Activated CD4-positive, alpha-beta memory T cell treated with anti-CD3 and anti-CD28 coated beads for 36 hours (primary cell): ENCODE results near the gene PPP1R3D. TPM values are rescaled to one million over a fixed set of nuclear protein-coding genes. Genes with fewer than 3 reads are reported as not detected.

Experiments used
- CTCF ChIA-PET: fragments of 350-600 bp; sonication (Branson Sonifier 250); formaldehyde crosslinking; loops from one replicate; lab custom pipeline; 2021; ENCODE audit warnings: antibody characterized with exemption, inconsistent platforms; lab: Charles Lee
- POLR2A ChIA-PET: fragments of 350-600 bp; sonication (Branson Sonifier 250); formaldehyde crosslinking; loops from one replicate; lab custom pipeline; 2021; ENCODE audit warnings: antibody characterized with exemption; lab: Charles Lee
- DNase-seq: peaks from one replicate; pipeline ENCODE4 v3.0.0-alpha.2; 2020
- H3K27ac Mint-ChIP-seq: one replicate; pipeline ENCODE4 v1.8.0; 2021; ENCODE audit warnings: mixed read lengths
- H3K27me3 Mint-ChIP-seq: one replicate; pipeline ENCODE4 v1.8.0; 2021; ENCODE audit warnings: mixed read lengths
- H3K36me3 Mint-ChIP-seq: one replicate; pipeline ENCODE4 v1.8.0; 2021; ENCODE audit warnings: mixed read lengths
- H3K4me1 Mint-ChIP-seq: one replicate; pipeline ENCODE4 v1.8.0; 2021; ENCODE audit warnings: low read depth, mixed read lengths
- H3K4me3 Mint-ChIP-seq: one replicate; pipeline ENCODE4 v1.8.0; 2021; ENCODE audit warnings: mild to moderate bottlenecking, mixed read lengths
- H3K9me3 Mint-ChIP-seq: one replicate; pipeline ENCODE4 v1.8.0; 2021; ENCODE audit warnings: mixed read lengths
- intact Hi-C: fragments of 100-400 bp; cut with micrococcal nuclease; formaldehyde crosslinking; loops from one replicate; pipeline ENCODE4 v1.15.1; 2023
- total RNA-seq, 2 experiments: library from RNA; stranded (reverse); gene quantifications; one replicate each; pipeline ENCODE4 v1.2.3, GENCODE V29; 2021

The PPP1R3D gene
- total RNA-seq, 2 experiments from 2014 or later = 5.7 TPM

- H3K36me3 Mint-ChIP-seq = peaks cover 11% of the 10 kb centered on the region
- peak overlapping the region; percentile 34 for H3K27ac Mint-ChIP-seq
- no peaks in the 10 kb centered on the region for H3K9me3 Mint-ChIP-seq
- peaks cover 37% of the 10 kb centered on the region for H3K4me1 Mint-ChIP-seq
- DNase-seq = no peak
- CTCF ChIA-PET = interaction anchor here (1.0 to 8.9 kb wide), 3 partner anchors 10 to 1283 kb away, joined by 3 to 66 read pairs (median 6); partner anchors contain the start of gene SYCP2
- H3K4me3 Mint-ChIP-seq = no peak overlapping the region
- no peaks in the 10 kb centered on the region for H3K27me3 Mint-ChIP-seq
- intact Hi-C loops = loop anchor here (5.0 to 10.0 kb wide), 3 partner anchors 269 to 1177 kb away; no protein-coding TSS in a partner anchor
- POLR2A ChIA-PET = interaction anchor here (1.5 kb wide), 1 partner anchor 18 kb away, joined by 3 read pairs; no protein-coding TSS in a partner anchor
Observed at GRCh38 chr20:59945731-59946130, 5.6 kb upstream of the PPP1R3D start.

- ChIA-PET POLR2A (interaction anchor here (1.5 kb wide), 1 partner anchor 18 kb away, joined by 3 read pairs; no protein-coding TSS in a partner anchor), CTCF (interaction anchor here (1.4 to 8.9 kb wide), 2 partner anchors 10 to 112 kb away, joined by 5 to 66 read pairs; partner anchors contain the start of gene SYCP2)
- Mint-ChIP-seq H3K4me3 (no peak overlapping the region), H3K27ac (no peak overlapping the region), H3K4me1 (peaks cover 37% of the 10 kb centered on the region), H3K36me3 (peaks cover 11% of the 10 kb centered on the region), H3K27me3 (no peaks in the 10 kb centered on the region), H3K9me3 (no peaks in the 10 kb centered on the region)
- DNase-seq = no peak
- intact Hi-C loops = loop anchor here (5.0 to 10.0 kb wide), 3 partner anchors 270 to 1177 kb away; no protein-coding TSS in a partner anchor
Observed at GRCh38 chr20:59945175-59945574, 5.1 kb upstream of the PPP1R3D start.

GRCh38 chr20:59944726-59945125, 4.6 kb upstream of the PPP1R3D start:
- intact Hi-C loops = loop anchor here (5.0 to 10.0 kb wide), 3 partner anchors 270 to 1178 kb away; no protein-coding TSS in a partner anchor
- Mint-ChIP-seq H3K4me3 (no peak overlapping the region), H3K4me1 (peaks cover 37% of the 10 kb centered on the region), H3K9me3 (no peaks in the 10 kb centered on the region), H3K36me3 (peaks cover 11% of the 10 kb centered on the region), H3K27me3 (no peaks in the 10 kb centered on the region), H3K27ac (no peak overlapping the region)
- POLR2A ChIA-PET = interaction anchor here (1.5 kb wide), 1 partner anchor 17 kb away, joined by 3 read pairs; no protein-coding TSS in a partner anchor
- CTCF ChIA-PET = interaction anchor here (1.4 to 8.9 kb wide), 2 partner anchors 9 to 113 kb away, joined by 5 to 66 read pairs; partner anchors contain the start of gene SYCP2
- DNase-seq = no peak

- H3K27ac Mint-ChIP-seq = peak overlapping the region; percentile 28
- no peak overlapping the region for H3K4me3 Mint-ChIP-seq
- H3K36me3 Mint-ChIP-seq = peaks cover 18% of the 10 kb centered on the region
- H3K9me3 Mint-ChIP-seq = no peaks in the 10 kb centered on the region
- H3K4me1 Mint-ChIP-seq = peaks cover 38% of the 10 kb centered on the region
- H3K27me3 Mint-ChIP-seq = no peaks in the 10 kb centered on the region
- ChIA-PET POLR2A (no interaction called here), CTCF (no interaction called here)
- intact Hi-C loops = loop anchor here (10.0 kb wide), 1 partner anchor 273 kb away; no protein-coding TSS in a partner anchor
- DNase-seq = no peak
Observed at GRCh38 chr20:59942245-59942644, 2.1 kb upstream of the PPP1R3D start.

GRCh38 chr20:59940956-59941294, 820 bp upstream of the PPP1R3D start:
- ChIA-PET CTCF (interaction anchor here (0.6 to 1.7 kb wide), 5 partner anchors 10 to 116 kb away, joined by 4 to 6 read pairs (median 4); no protein-coding TSS in a partner anchor), POLR2A (interaction anchor here (1.0 kb wide), 1 partner anchor 9 kb away, joined by 4 read pairs; no protein-coding TSS in a partner anchor)
- H3K27ac Mint-ChIP-seq = peak overlapping the region; percentile 99
- H3K27me3 Mint-ChIP-seq = no peaks in the 10 kb centered on the region
- no peaks in the 10 kb centered on the region for H3K9me3 Mint-ChIP-seq
- DNase-seq = no peak
- peaks cover 18% of the 10 kb centered on the region for H3K36me3 Mint-ChIP-seq
- peaks cover 36% of the 10 kb centered on the region for H3K4me1 Mint-ChIP-seq
- intact Hi-C loops = loop anchor here (1.0 to 10.0 kb wide), 2 partner anchors 7 to 274 kb away; no protein-coding TSS in a partner anchor
- peak overlapping the region; percentile 98 for H3K4me3 Mint-ChIP-seq

GRCh38 chr20:59939879-59940128, 301 bp downstream of the PPP1R3D start:
- Mint-ChIP-seq H3K4me3 (peak overlapping the region; percentile 98), H3K9me3 (no peaks in the 10 kb centered on the region), H3K4me1 (peaks cover 36% of the 10 kb centered on the region), H3K27me3 (no peaks in the 10 kb centered on the region), H3K36me3 (peaks cover 17% of the 10 kb centered on the region), H3K27ac (peak overlapping the region; percentile 80)
- POLR2A ChIA-PET = interaction anchor here (0.7 to 1.1 kb wide), 3 partner anchors 9 to 1083 kb away, joined by 3 to 4 read pairs (median 3); no protein-coding TSS in a partner anchor
- intact Hi-C loops = loop anchor here (1.0 to 10.0 kb wide), 2 partner anchors 8 to 275 kb away; no protein-coding TSS in a partner anchor
- CTCF ChIA-PET = interaction anchor here (0.6 to 1.7 kb wide), 8 partner anchors 8 to 118 kb away, joined by 3 to 8 read pairs (median 4); no protein-coding TSS in a partner anchor
- no peak for DNase-seq

- ChIA-PET POLR2A (interaction anchor here (1.0 to 1.1 kb wide), 2 partner anchors 10 to 118 kb away, joined by 3 to 4 read pairs; no protein-coding TSS in a partner anchor), CTCF (interaction anchor here (0.6 to 1.7 kb wide), 6 partner anchors 9 to 116 kb away, joined by 3 to 8 read pairs (median 4); no protein-coding TSS in a partner anchor)
- Mint-ChIP-seq H3K9me3 (no peaks in the 10 kb centered on the region), H3K4me1 (peaks cover 33% of the 10 kb centered on the region), H3K27me3 (no peaks in the 10 kb centered on the region), H3K27ac (no peak overlapping the region), H3K4me3 (peak overlapping the region; percentile 98), H3K36me3 (peaks cover 12% of the 10 kb centered on the region)
- intact Hi-C loops = no loop called here
- peak; percentile 10 for DNase-seq
Observed at GRCh38 chr20:59939052-59939878, 840 bp downstream of the PPP1R3D start.

GRCh38 chr20:59938696-59939051, 1.4 kb downstream of the PPP1R3D start:
- Mint-ChIP-seq H3K4me1 (peaks cover 33% of the 10 kb centered on the region), H3K9me3 (no peaks in the 10 kb centered on the region), H3K36me3 (peaks cover 7% of the 10 kb centered on the region), H3K4me3 (peak overlapping the region; percentile 73), H3K27me3 (no peaks in the 10 kb centered on the region), H3K27ac (peak overlapping the region; percentile 38)
- ChIA-PET POLR2A (no interaction called here), CTCF (interaction anchor here (1.3 kb wide), 1 partner anchor 12 kb away, joined by 3 read pairs; no protein-coding TSS in a partner anchor)
- no peak for DNase-seq
- intact Hi-C loops = no loop called here

GRCh38 chr20:59938221-59938620, 1.9 kb downstream of the PPP1R3D start:
- H3K27ac Mint-ChIP-seq = peak overlapping the region; percentile 38

GRCh38 chr20:59937150-59937549, 3.0 kb downstream of the PPP1R3D start:
- H3K9me3 Mint-ChIP-seq = no peaks in the 10 kb centered on the region
- no peak overlapping the region for H3K4me3 Mint-ChIP-seq
- no peaks in the 10 kb centered on the region for H3K27me3 Mint-ChIP-seq
- intact Hi-C loops = no loop called here
- H3K36me3 Mint-ChIP-seq = peaks cover 7% of the 10 kb centered on the region
- DNase-seq = no peak
- peaks cover 32% of the 10 kb centered on the region for H3K4me1 Mint-ChIP-seq
- ChIA-PET CTCF (interaction anchor here (1.3 to 3.7 kb wide), 2 partner anchors 10 to 15 kb away, joined by 3 to 66 read pairs; no protein-coding TSS in a partner anchor), POLR2A (no interaction called here)
- H3K27ac Mint-ChIP-seq = no peak overlapping the region

More at GRCh38 chr20:59938221-59938620, 1.9 kb downstream of the PPP1R3D start:
- Mint-ChIP-seq H3K36me3 (peaks cover 7% of the 10 kb centered on the region), H3K4me3 (peak overlapping the region; percentile 73), H3K27me3 (no peaks in the 10 kb centered on the region), H3K9me3 (no peaks in the 10 kb centered on the region), H3K4me1 (peaks cover 33% of the 10 kb centered on the region)
- intact Hi-C loops = no loop called here
- CTCF ChIA-PET = interaction anchor here (1.3 kb wide), 1 partner anchor 12 kb away, joined by 3 read pairs; no protein-coding TSS in a partner anchor
- DNase-seq = no peak
- POLR2A ChIA-PET = no interaction called here

GRCh38 chr20:59936409-59936808, 3.7 kb downstream of the PPP1R3D start:
- peaks cover 7% of the 10 kb centered on the region for H3K36me3 Mint-ChIP-seq
- peaks cover 35% of the 10 kb centered on the region for H3K4me1 Mint-ChIP-seq
- DNase-seq = no peak
- no peaks in the 10 kb centered on the region for H3K27me3 Mint-ChIP-seq
- POLR2A ChIA-PET = no interaction called here
- no peaks in the 10 kb centered on the region for H3K9me3 Mint-ChIP-seq
- H3K27ac Mint-ChIP-seq = no peak overlapping the region
- no peak overlapping the region for H3K4me3 Mint-ChIP-seq
- intact Hi-C loops = no loop called here
- CTCF ChIA-PET = interaction anchor here (1.3 to 3.7 kb wide), 5 partner anchors 10 to 121 kb away, joined by 3 to 66 read pairs (median 7); no protein-coding TSS in a partner anchor
